Measurements from ENCODE around the gene HECW1.
A peak's percentile ranks its signal among the peaks of the same experiment; 100 is the strongest.

Gene HECW1

DNA sequence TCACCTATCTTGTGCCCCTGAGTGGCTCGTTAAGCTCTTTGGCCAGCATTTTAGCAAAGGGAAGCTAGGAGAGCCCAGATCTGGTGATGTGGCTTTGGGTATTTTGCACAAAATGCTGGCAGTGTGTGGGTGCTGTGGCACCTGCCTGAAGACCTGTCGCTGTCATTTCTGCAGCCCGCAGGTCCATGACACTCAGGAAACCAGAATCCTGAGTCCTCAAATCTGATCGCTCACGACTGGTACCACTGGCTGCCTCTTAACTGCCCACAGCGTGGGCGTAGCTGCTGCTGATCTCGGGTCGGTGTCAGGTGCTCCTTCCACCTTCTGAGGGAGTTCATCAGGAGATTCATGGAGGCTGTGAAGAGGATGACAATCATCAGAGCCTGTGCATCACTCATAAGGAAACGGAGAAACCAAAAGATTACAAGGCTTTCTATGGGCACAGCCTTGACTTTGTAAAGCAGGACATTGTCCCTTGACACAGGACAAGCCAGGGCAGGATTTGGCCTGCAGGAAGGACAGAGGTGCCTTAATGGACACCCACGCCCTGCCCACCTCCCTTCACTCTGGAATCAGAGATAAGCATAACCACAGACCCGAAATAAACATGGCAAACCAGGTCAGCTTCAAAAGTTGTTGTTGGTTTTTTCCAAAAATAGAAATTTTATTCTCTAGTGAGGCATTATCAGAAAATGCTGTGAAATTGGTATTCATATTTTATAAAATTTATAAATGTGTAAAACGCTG is 399.5 kb downstream of the HECW1 start:
- ATAC-seq = peak in 1 of 2 donors; percentile 30

DNA sequence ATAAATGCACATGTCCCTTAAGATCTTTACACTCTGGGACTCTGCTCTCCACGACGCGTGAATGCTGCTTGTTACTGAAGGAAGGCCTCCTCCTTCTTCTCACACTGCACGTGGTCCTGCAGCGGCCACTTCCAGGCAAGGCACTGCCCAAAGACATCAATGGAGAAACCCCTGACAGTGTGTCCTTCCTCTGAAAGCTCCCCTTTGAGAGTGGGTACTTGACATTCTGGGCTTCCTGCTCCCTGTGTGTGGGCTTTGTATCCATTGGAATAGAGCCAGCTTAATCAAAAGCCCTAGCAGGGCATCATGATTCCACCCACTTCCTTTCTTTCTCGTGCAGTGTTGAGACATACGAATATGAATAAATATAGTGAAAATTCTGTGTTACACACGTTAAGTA is 400.8 kb downstream of the HECW1 start:
- ATAC-seq = no peak

DNA sequence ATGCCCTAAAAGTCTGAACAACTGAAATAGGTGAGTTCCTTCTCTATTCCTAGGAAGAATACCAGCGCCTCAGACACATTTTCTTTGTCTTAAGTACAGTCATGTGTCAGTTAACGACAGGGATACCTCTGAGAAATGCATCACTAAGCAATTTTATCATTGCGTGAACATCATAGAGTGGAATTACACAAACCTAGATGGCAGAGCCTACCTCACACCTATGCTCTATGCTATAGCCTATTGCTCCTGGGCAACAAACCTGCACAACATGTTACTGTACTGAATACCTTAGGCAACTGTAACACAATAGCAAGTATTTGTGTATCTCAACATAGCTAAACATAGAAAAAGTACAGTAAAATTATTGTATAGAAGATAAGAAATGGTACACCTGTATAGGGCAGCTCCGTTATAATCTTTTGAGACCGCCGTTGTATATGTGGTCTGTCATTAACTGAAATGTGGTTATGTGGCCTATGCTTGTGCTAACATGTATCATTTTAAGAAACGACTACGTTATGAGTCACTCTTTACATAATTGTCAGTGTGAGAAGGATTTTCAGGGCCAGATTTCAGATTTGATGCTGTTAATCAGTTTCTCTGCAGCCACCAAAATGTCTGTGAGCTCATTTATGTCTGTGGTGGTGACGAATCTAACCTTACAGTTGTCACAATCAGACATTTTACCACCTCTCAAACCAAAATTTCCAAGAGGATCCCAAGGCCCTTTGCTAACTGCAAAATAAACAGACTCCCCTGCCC is 404.3 kb downstream of the HECW1 start:
- ATAC-seq = peak; percentile 89 to 95

DNA sequence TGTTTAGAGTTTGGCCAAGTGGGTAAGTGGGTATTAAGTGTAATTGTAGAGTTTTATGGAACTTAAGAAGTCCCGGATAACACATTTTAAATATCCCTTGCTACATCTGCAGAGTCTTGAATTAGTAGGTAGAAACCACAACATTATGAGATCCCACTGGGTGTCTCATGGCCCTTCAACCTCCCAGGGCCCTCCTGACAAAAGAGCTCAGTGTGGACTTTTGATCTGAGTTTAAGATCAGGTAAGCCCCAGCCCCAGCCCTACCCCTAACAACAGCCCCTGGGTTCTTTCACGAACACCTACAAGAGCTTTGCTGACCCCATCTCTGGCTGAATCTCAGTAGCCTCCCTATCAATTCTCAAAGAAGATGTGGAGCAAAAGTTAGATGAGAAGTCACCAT is 405.0 kb downstream of the HECW1 start:
- no peak for ATAC-seq

DNA sequence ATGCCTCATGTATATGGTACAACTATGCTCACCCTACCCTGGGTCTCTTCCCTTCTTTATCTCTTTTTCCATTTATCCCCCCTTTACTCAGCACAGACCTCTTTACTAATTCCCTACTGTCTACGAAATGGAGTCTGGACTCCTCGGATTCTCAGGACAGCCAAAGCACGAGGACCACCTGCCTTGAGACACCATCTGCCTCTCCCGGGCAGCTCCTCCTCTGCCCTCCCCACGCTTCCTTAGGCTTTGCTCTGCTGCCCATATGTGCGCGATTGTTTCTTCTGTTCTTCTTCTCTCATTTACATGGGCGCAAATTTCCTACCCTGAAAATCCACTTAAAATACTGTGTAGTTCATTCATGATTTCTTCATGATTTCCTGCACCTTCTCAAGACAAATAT is 407.8 kb downstream of the HECW1 start:
- ATAC-seq = no peak

DNA sequence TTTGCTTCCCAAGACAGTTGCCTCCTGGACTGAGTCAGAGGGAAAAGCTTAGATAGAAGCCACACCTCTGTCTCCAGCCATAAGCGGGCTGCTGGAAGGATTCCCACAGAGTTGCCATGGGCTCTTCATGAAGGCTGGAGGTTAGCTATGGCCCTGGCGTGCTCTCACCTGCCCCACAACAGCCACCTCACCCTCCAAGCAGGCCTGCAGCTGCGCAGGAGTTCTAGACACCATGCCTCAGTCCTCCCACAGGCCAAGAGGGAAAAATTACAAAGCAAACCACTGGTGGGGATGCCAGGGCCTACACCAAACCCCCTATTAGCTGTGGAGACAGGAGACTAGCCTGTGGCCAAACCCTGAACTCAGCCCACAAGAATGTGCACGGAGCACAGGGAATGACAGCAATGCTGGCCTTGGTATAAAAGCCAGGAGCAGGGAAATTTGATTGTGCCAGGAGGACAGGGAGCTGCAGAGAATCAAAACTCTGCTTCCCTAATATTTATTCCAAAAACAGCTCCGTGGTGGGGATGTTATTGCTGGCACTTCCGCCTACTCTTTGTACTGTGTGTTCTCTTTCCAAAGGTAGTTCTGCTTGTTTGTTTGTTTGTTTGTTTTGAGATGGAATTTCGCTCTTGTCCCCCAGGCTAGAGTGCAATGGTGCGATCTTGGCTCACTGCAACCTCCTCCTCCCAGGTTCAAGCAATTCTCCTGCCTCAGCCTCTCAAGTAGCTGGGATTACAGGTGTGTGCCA is 410.1 kb downstream of the HECW1 start:
- no peak for ATAC-seq

DNA sequence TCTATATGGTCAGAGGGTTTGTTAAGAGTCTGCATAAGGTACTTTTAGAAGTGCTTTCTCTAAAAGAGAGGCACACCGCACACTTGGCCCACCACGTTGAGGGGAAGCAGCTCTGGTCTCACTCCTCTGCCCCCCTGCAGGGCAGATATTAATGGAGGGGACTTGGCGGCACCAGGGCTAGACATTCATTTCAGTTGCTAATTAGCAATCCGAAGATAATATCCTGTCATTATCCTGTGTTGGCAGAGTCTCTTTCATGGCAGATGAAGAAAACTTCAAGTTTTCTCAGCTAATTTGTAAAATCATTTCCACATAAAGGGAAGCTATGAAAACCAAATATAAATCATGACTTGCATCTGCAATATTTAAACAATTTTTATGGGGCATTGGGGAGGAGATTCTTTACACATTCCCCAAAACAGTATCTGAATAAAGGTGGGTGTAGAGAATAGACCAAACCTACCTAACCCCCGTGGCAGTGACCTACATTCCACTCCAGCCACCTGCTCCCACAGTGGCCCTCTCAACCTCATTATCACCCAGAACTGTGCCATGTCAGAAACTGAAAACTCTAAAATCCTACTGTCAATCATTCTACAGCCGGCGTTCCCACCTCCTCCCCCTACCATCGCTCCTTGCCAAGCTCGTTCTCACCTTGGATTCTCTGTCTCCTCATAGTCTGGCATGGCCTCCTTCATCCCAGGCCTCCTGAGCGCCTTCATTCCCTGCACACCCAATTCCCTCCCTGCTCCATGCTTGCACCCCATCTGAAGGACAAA is 416.3 kb downstream of the HECW1 start:
- ATAC-seq = no peak

DNA sequence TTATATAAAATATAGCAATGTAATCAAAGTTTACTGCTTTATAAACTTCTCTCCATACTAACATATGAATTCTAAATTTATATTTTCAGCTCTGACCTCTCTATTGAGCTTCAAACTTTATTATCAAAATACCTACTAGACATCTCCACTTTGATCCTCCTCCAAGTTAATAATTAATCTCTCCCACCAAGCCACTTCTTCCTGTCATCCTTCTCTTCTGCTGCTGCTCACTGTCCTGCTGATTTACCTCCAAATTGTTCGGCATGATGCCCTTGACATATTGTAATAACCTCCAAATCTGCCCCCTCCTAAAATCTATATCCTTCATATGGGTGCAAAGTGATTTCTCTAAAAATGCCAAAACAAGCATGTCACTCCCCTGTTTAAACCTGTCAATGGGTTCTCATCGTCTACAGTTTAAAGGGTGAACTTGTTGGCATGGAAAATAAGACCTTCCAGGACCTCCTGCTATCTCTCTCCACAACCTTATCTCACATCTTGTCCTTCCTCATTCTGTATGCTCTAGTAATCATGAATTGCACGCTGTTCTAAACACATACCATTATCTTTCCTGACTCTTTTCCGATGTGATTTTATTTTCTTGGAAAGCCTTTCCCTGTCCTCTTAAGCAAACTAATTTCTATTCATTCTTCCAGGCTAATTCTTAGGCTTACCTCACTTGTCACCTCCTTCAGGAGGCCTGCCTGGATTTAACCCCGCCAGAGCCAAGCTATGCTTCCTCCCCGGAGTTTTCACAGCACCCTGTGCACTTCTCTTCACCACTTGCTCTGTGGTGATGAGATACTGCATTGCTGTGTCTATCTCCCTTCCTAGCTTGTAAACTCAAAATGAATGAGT is 418.3 kb downstream of the HECW1 start:
- no peak for ATAC-seq

DNA sequence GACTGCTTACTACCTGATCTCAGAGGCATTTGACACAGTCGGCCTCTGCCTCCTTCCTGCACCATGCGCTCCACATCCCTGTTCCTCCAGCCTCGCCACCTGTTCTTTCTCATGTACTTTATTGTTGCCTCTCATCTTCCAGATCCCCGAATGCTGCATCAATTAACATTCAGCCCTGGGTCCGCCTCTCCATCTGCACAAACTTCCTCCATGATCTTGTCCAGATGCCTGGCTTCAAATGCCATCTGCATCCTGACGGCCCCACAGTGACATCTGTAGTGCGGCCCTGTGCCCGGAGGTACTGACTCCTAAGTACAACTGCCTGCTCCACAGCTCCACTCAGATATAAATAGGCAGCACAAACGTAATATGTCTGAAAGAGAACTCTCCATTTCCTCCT is 419.3 kb downstream of the HECW1 start:
- no peak for ATAC-seq

DNA sequence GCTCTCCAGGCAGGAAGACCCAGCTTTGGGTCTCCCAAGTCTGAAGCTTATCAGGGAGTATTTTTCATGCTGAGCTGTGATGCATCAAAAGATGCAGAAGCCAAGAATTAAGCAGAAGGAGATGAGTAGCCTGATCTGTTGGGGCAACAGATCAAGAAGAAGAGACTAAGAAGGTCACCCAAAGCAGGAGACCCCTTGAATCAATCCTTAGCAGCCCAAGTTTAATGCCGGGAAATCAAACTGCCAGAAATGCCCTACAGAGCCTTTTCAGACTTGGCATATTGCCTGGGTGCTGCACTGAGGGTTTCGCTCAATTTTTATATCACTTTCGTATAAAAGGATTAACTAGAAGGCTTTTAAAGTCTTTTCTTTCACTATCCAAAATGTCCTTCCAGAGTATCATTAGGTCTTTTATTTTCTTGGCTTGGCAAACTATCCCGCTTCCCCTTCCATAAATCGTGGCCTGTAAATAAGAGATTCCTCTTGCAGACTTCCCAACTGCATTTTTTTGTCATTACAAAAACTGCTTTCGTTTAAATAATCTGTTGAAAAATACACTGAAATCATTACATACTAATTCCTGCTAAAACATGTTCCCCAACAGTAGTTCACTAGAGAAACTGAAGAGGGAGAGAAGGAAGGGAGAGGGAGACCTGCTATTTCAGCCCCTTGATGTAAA is 421.5 kb downstream of the HECW1 start:
- no peak for ATAC-seq

DNA sequence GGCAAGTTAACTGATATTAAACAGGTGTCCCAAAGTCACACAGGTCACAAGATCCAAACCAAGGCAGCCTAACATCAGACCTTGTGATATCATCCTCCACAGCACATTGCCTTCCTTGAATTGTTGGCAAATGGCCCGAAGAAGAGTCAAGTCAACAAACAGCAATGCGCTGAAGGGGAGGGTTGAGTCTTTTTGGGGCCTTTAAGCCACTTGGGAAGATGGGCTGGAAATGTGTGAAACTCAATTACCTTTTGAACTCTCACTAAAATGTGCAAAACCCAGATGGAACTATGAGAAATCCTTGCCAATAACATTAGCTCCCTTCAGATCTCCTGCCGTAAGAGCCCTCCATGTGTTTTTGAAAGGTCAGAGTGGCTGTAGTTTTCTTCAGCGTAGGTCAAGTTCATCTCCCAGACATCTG is 422.6 kb downstream of the HECW1 start:
- no peak for ATAC-seq

DNA sequence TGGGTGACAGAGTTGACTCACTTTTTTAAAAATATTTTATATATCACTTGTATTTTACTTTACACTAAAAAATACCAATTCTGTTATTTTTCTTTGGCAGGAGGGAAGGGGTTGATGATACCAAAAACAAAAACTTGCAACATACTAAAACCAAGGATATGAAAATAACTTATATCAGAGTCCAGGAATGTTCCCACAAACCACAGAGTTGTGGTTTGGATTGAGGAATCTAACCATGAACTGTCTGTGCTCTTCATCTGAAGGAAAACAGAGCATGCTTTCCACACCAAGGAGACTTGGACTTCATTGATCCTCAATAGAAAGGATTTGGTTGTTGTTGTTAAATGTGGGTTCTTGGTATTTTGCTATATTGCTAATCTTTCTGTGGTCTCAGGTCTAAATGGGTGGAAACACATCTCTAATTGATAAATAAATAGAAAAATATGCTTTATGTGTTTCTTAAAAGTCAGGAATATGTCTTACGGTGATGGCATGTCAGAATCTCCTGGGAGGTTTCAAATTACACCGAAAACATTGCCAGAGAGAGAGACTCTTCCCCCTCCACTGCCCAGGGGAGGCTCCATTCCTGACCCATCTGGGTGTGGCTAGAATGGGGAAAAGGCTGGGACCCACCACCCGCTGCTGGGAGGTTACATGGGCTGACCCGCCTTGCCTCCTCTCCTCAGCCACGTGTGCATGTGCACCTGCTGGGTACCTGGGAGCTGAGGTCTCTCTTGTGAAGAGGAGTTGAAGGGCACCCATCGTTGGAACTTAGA is 423.6 kb downstream of the HECW1 start:
- ATAC-seq = no peak

DNA sequence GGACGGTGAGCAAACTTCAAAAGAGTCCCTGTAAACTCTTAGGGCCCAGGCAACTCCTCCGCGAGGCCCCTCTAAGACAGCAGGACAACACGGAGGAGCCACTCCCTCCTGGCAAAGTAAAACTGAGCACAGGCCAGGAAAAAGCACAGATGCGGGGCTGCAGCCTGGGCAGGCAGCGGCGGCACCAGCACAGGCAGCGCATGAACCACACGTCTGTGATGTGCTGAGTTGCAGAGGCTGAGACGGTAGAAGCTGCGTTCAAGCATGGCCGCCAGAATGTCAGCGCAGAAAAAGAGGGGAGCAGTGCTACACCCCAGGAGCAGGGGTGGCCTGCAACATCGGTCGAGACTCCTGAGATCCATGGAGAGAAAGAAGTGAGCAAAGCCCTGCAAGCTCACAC is 424.3 kb downstream of the HECW1 start:
- no peak for ATAC-seq

DNA sequence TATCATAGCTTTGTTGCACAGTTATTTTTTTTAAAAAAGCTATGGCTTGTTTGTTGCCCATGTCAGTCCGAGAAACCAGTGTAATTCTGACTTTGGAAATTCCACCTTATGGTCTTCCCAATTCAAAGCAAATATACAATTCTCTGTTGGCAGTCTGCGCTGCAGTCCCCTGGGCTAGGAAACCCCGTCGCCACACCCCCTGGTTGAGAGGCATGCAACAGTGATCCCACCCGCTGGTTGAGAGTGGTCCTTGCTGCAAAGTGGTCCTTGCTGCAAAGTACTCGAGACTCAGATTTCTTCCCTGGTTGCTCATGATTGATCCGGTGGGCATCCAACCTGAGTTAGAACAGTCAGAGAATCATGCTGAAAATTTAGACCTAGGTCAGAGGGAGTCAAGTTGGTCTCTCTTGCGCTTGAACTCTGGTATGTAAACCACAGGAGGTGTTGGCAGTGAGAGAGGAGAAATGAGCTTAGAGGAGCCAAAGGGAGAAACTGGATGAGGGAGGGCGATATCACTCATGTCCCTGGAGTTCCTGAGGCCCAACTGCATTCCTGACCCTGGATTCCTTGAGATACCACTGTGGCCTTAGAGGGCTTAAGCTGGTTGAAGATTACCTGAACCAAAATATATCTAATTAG is 425.4 kb downstream of the HECW1 start:
- no peak for ATAC-seq

DNA sequence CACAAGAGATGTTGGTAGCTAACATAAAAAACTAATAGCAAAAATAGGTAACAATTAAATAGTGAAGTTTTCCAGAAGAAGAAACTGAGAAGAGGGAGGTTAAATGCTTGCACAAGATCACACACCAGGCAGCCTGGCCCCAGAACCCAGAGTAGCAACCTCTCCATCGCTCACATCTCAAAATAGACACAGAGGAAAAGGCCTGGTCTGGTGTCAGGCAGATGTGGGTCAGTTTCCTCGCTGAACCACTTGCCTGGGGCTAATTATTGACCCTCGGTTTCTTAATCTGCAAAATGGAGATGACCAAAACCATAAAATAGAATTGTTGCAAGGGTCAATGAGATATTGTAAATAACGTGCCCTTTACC is 425.9 kb downstream of the HECW1 start:
- no peak for ATAC-seq

DNA sequence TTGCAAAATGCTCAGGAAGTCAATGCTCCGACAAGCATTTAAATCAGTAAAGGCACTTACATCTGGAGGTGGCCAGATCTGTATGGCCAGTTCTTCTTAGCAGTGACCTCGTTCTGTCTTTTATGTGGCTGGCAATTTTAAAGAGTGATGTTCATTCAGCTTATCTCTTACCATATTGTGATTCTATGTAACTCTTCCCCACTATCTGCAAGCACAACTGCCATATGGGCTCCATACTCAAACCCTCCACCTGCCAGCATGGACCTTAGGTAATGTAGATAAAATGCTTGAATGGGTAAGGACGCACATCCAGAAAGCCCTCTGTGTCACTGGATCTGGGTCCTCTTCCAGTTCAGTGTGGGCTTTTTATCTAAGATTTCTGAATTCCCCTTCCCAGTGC is 428.0 kb downstream of the HECW1 start:
- ATAC-seq = no peak

DNA sequence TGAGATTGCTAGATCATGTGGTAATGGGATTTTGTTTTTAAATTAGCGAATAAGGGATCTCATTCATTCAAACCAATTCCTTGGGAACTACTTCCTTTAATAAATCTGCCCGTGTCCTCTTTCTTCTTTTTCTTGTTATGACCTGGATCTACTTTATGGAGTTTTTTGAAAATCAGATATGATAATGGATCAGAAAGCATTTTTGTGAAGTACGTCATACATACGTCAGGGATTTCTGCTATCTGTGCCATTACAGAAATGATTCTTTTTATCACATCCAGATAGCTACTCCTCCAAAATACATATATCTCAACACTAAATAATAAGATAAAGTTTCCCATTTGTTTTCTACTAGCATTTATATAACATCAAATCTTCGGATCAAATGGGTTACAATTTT is 430.3 kb downstream of the HECW1 start:
- no peak for ATAC-seq

DNA sequence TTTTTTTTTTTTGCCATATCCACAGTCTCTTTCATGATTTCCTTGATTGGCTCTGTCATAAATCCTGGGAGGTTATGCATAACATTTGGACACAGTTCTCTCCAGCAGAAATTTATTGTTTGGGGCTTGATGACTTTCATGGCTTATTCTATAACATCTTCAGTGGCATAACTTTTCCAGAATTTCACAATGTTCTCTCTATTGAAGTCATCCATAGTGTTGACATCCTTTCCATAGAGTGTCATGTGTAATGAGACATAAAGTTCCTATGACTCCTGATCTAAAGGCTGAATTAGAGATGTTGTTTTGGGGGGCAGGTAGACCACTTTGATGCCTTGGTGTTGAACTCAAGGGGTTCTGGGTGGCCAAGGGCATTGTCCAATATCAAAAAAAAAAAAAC is 433.8 kb downstream of the HECW1 start:
- ATAC-seq = no peak

DNA sequence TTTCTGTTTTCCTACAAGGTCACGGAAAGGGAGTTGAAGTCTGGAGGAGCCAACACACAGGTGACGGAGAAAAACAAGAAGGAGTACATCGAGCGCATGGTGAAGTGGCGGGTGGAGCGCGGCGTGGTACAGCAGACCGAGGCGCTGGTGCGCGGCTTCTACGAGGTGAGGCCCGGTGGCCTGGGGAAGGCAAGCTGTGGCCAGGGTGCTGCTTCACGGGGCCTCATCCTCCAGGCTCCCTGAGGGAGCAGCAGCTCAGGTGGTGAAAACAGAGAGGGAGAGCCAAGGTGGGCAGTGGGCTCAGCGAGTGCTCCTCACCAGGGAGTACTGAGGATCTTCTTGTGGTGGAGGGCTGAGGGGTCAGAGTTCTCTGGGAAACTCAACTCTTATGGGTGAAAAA is 438.0 kb downstream of the HECW1 start:
- no peak for ATAC-seq

DNA sequence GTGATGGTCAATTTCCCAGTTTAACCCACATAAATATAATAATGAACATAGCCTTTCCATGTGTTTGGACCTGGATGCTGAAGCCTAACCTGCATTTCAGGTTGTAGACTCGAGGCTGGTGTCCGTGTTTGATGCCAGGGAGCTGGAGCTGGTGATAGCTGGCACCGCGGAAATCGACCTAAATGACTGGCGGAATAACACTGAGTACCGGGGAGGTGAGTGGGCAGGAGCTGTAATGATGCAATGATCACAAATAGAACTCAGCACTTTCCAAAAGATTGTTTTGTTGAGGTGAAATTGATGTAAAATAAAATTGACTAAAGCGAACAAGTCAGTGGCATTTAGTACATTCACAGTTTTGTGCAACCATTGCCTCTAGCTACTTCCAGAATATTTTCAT is 439.7 kb downstream of the HECW1 start:
- ATAC-seq = no peak

Measured in activated CD4-positive, CD25-positive, alpha-beta regulatory T cell treated with anti-CD3 and anti-CD28 coated beads, Interleukin-2, amount 50 U/mL, for 24 hours (primary cell).